Measurements from ENCODE around the gene LAMB3.

- TF ChIP-seq CTCF (IDR thresholded peaks at IDR 0.05; ENCODE audit: insufficient read depth, low read length, poor library complexity, severe bottlenecking) = no peak
- no peak for TF ChIP-seq EZH2phosphoT487 (conservative IDR thresholded peaks at IDR 0.05; ENCODE audit: low read length)
Measured at GRCh38 chr1:209686322-209686721, 34.1 kb upstream of the LAMB3 start.

All from SU-DHL-6 (cell line).